HUES48 (cell line): Measurements from ENCODE around the gene TDRD10.
"Not testable (repeated sequence)": the region's sequence is repeated elsewhere in the genome, so short reads cannot be mapped to it uniquely, and the experiment has no call there.

Source experiments
- H3K27ac ChIP-seq: one replicate; pipeline ENCODE4 v1.7.0; 2013; ENCODE audit warnings: low read depth, low read length, inconsistent platforms
- H3K27me3 ChIP-seq: 2 replicates; pipeline ENCODE4 v1.6.1; 2013; ENCODE audit warnings: mild to moderate bottlenecking, low read length; ENCODE audit not compliant: control insufficient read depth, insufficient read depth
- H3K36me3 ChIP-seq: 2 replicates; pipeline ENCODE4 v1.6.1; 2013; ENCODE audit warnings: low read length; ENCODE audit not compliant: control insufficient read depth, insufficient read depth
- H3K4me1 ChIP-seq: 2 replicates; pipeline ENCODE4 v1.6.1; 2013; ENCODE audit warnings: mild to moderate bottlenecking, low read length; ENCODE audit not compliant: control insufficient read depth, insufficient read depth
- H3K4me3 ChIP-seq: 2 replicates; pipeline ENCODE4 v1.5.1; 2013; ENCODE audit warnings: mild to moderate bottlenecking, low read depth, low read length
- H3K9ac ChIP-seq: 2 replicates; pipeline ENCODE4 v1.6.1; 2013; ENCODE audit warnings: mild to moderate bottlenecking, low read depth, low read length, moderate library complexity
- H3K9me3 ChIP-seq: 2 replicates; pipeline ENCODE4 v1.6.1; 2013; ENCODE audit warnings: low read length; ENCODE audit not compliant: control insufficient read depth, insufficient read depth

TDRD10 gene

DNA sequence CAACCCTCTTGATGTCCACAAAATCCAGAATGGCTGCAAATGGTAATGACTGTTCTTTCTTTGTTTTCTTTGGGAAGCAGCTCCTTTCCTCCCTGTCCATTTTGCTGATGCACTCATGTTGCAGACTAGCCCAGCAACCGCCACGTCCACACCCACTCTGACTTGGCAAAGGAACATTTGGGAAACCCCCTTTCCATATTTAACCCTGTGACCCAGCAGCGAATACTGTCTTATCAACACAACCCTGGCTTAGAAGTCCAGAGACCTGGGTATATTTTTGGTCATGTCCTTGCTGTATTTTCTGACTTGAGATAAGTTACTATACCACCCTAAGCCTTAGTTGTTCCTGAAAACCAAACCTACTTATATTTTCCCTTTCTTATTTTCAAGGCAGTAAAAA, 18.3 kb downstream of the TDRD10 start:
- H3K27me3 ChIP-seq = no peaks in the 10 kb centered on the region
- no peaks in the 10 kb centered on the region for H3K9me3 ChIP-seq
- no peak overlapping the region for H3K9ac ChIP-seq
- H3K27ac ChIP-seq = no peak overlapping the region
- no peaks in the 10 kb centered on the region for H3K36me3 ChIP-seq
- H3K4me1 ChIP-seq = no peaks in the 10 kb centered on the region
- H3K4me3 ChIP-seq = no peak overlapping the region

DNA sequence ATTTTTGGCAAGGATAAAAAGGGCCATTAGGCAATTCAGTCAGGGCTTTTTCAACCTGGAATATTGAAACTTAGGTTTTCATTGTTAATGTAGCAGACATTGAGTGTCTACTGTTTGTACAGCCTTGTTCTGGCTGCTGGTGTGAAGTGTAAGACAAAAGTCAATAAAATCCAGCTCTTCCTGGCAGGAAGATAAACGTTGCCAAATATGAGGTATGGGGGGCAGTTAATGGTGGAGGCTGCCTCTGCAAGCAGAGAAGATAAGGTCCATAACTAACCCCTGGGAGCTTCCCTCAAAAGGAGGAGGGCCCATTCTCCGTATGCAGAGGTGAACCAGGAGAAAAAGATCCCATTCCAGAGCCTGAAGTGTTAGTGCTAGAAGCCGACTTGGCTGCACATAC, 19.7 kb downstream of the TDRD10 start:
- H3K9me3 ChIP-seq = no peaks in the 10 kb centered on the region
- no peak overlapping the region for H3K27ac ChIP-seq
- H3K36me3 ChIP-seq = no peaks in the 10 kb centered on the region
- H3K4me3 ChIP-seq = no peak overlapping the region
- H3K4me1 ChIP-seq = no peaks in the 10 kb centered on the region
- no peak overlapping the region for H3K9ac ChIP-seq
- H3K27me3 ChIP-seq = no peaks in the 10 kb centered on the region

DNA sequence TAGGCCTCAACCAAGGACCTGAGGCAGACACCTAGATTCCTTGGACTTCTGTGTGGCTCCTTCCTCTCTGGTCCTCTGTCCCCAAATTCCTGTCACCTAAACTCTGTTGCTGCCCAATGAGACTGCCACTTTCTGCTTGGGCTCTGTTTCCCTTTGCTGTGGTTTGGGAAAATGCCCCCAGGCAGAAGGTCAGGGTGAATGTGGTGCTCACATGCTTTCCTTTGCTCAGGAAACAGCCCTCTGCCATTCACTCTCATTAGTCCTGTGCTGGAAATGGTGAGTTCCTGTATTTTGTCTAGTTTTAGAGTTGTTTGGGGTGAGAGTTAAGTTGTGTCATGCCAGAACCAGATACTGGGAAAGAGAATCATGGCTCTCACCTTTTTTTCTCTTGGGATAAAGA, 22.9 kb downstream of the TDRD10 start:
- no peak overlapping the region for H3K4me3 ChIP-seq
- H3K9me3 ChIP-seq = no peaks in the 10 kb centered on the region
- no peak overlapping the region for H3K27ac ChIP-seq
- no peak overlapping the region for H3K9ac ChIP-seq
- no peaks in the 10 kb centered on the region for H3K4me1 ChIP-seq
- no peaks in the 10 kb centered on the region for H3K27me3 ChIP-seq
- H3K36me3 ChIP-seq = no peaks in the 10 kb centered on the region

DNA sequence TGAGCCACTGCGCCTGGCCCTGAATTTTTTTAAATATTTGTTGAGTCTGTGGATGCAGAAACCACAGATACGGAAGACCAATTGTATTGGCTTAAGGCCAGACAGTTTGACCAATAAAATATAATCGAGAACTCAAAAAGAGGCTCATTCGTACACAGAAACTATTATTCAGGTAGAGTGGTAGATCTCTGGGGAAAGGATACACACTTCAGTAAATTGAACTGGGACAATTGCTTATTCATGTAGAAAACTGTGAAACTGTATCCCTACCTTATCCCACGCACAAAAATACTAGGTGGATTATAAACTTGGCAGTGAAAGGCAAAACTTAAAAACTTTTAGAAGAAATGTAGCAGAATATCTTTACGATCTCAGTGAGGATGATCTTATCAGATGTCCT, 25.2 kb downstream of the TDRD10 start:
- Histone ChIP-seq H3K27me3 (no peaks in the 10 kb centered on the region), H3K27ac (no peak overlapping the region), H3K4me1 (no peaks in the 10 kb centered on the region), H3K4me3 (no peak overlapping the region), H3K9ac (no peak overlapping the region), H3K9me3 (no peaks in the 10 kb centered on the region), H3K36me3 (no peaks in the 10 kb centered on the region)

DNA sequence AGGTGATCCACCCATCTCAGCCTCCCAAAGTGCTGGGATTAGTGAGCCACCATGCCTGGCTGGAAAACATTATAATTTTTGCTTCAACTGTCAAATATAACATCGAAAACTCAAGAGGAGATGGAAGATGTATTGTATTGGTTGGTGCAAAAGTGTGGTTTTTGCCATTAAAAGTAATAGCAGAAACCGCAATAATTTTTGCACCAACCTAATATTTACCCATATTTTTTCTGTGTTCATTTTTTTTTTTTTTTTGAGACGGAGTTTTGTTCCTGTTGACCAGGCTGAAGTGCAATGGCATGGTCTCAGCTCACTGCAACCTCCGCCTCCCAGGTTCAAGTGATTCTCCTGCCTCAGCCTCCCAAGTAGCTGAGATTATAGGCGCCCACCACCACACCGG, 27.3 kb downstream of the TDRD10 start:
- H3K9me3 ChIP-seq = no peaks in the 10 kb centered on the region
- H3K9ac ChIP-seq = no peak overlapping the region
- H3K27ac ChIP-seq = no peak overlapping the region
- no peak overlapping the region for H3K4me3 ChIP-seq
- H3K27me3 ChIP-seq = no peaks in the 10 kb centered on the region
- H3K36me3 ChIP-seq = no peaks in the 10 kb centered on the region
- no peaks in the 10 kb centered on the region for H3K4me1 ChIP-seq

DNA sequence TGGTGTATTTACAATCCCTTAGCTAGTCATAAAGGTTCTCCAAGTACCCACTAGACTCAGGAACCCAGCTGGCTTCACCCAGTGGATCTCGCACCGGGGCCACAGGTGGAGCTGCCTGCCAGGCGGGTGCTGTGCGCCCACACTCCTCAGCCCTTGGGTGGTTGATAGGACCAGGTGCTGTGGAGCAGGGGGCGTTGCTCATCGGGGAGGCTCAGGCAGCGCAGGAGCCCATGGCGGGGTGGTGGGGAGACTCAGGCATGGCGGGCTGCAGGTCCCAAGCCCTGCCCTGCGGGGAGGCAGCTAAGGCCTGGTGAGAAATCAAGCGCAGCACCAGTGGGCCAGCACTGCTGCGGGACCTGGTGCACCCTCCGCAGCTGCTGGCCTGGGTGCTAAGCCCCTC, 29.9 kb downstream of the TDRD10 start:
- H3K36me3 ChIP-seq, H3K9ac ChIP-seq, H3K4me3 ChIP-seq, H3K27me3 ChIP-seq, H3K9me3 ChIP-seq, H3K27ac ChIP-seq, H3K4me1 ChIP-seq: not testable (repeated sequence)

DNA sequence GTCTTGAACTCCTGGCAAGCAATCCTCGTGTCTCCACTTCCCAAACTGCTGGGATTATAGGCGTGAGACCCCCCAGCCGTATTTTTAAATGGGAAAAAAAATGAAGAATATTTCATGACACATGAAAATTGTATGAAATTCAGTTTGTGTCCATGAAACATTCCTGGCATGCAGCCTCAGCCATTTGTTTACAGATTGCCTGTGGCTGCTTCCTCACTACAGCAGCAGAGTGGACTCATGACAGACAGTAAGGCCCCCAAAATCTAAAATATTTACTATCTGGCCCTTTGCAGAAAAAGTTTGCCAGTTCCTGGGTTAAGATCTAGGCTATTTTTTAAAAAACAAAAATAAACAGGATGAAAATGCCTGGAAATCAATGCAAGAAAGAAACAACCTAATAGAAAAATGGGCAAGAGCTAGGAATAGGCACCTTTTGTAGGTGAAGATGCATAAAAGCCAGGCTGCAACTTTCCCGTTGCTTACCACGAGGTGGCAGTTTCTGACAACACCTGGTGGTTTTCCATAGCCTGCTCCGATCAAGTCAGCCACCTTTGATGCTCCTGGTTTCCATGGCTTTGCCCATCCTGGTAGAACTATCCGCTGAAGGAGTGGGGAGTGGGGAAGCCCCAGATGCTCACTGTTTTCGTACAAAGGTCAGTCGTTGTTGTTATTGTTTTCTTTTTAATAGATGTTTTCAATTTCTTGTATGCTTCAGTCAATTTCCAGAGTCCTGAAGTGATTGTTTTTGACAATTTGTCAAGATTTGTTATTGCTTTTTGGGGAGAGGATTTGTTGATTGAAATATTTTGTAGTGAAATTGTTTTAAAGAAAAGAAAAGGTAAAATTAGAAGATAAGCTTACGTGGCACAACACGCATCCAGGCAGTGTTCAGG, 32.2 kb downstream of the TDRD10 start:
- Histone ChIP-seq H3K27ac (no peak overlapping the region), H3K36me3 (no peaks in the 10 kb centered on the region), H3K27me3 (no peaks in the 10 kb centered on the region), H3K4me1 (no peaks in the 10 kb centered on the region), H3K4me3 (no peak overlapping the region), H3K9ac (no peak overlapping the region), H3K9me3 (no peaks in the 10 kb centered on the region)

DNA sequence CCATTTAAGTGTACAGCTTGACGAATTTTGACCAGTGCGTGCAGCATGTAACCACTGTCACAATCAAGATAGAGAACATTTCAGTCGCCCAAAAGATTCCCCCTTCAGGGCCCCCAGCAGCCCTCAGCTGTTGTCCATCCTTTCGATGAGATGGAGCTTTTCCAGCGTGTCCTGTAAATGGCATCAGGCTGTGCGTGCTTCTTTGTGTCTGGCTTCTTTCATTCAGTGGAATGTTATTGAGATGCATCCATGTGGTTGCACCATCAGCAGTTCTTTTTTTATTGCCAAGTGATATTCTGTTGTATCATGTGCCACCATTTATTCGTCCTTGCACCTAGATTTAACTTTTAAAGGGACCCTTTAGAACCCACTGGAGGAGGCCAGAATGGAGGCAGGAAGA, 34.6 kb downstream of the TDRD10 start:
- Histone ChIP-seq H3K36me3 (no peaks in the 10 kb centered on the region), H3K27ac (no peak overlapping the region), H3K9ac (no peak overlapping the region), H3K27me3 (no peaks in the 10 kb centered on the region), H3K9me3 (no peaks in the 10 kb centered on the region), H3K4me1 (no peaks in the 10 kb centered on the region), H3K4me3 (no peak overlapping the region)

DNA sequence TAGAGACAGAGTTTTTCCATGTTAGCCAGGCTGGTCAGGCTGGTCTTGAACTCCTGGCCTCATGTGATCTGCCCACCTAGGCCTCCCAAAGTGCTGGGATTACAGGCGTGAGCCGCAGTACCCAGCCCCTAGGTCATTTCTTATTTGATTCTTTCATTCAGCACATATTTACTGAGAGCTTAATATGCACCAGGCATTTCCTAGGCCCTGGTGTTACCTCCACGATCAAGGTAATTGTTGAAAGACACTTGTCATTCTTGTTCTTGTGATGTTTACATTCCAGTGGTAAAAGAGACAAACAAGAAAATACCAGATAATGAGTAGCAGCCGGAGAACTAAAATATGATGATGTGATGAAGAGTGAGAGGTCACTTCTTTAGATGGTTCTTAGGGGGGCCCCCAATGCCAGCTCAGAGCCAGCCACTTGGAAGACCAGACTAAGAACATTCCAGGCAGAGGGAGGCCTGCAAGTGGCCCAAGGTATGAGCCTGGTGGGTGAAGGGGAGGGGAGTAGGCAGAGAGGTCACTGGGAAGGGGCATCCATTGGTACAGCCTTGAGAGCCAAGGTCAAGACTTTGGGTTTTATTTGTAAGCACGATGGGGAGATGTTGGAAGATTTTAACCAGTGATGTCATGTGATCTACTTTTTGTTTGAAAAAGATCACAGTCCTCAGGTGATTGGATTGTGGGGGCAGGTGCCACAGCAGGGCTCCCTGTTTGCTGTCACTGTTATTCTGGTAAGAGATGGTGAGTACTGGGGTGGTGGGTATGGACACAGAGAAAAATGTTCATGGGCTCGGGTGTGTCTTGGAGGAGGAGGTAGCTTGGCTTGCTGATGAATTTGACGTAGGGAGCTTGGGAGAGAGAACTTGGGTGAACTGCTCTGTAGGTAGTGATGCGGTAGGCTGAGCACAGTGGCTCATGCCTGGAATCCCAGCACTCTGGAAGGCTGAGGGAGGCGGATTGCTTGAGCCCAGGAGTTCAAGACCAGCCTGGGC, 37.8 kb downstream of the TDRD10 start:
- H3K4me1 ChIP-seq = no peaks in the 10 kb centered on the region
- H3K4me3 ChIP-seq = no peak overlapping the region
- H3K9ac ChIP-seq = no peak overlapping the region
- no peak overlapping the region for H3K27ac ChIP-seq
- H3K36me3 ChIP-seq = no peaks in the 10 kb centered on the region
- no peaks in the 10 kb centered on the region for H3K27me3 ChIP-seq
- H3K9me3 ChIP-seq = no peaks in the 10 kb centered on the region

DNA sequence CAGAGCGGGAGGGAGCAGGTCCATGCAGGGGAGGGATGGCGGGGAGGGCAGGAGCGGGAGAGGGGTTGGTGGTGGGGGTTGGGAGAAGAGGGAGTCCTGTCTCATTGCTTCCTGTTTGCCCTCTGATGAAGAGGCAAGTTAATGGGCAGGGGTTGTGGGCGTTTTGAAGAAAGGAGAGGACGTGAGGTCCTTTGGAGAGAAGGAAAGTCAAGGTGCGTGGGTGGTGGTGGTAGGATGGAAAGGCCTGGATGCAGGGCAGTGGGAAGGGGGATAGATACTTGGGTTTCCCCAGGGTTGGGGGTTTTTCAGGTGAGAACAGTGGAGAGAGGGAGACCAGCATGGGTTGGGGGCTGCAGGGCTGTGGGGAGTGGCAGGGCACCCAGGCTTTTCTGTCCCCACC, 39.2 kb downstream of the TDRD10 start:
- Histone ChIP-seq H3K4me1 (no peaks in the 10 kb centered on the region), H3K9me3 (no peaks in the 10 kb centered on the region), H3K4me3 (no peak overlapping the region), H3K9ac (no peak overlapping the region), H3K27ac (no peak overlapping the region), H3K36me3 (no peaks in the 10 kb centered on the region), H3K27me3 (no peaks in the 10 kb centered on the region)
